SK-N-SH (cell line): Measurements from ENCODE around the gene CCDC80. TPM values are rescaled to one million over a fixed set of nuclear protein-coding genes. Genes with fewer than 3 reads are reported as not detected.
A peak's percentile ranks its signal among the peaks of the same experiment; 100 is the strongest.

Source experiments
- CTCF ChIA-PET: fragments of 300-600, 350-600 bp; formaldehyde crosslinking; extraction: SDS; loops from one replicate; lab custom pipeline; 2021; lab: Yijun Ruan, JAX
- POLR2A ChIA-PET: fragments of 350-600 bp; sonication (Branson Sonifier 250); formaldehyde crosslinking; extraction: SDS; loops from one replicate; lab custom pipeline; 2020; ENCODE audit warnings: antibody characterized with exemption, inconsistent platforms; lab: Yijun Ruan, JAX
- DNase-seq: peaks from one replicate; pipeline ENCODE4 v3.0.0; 2012
- H2AFZ ChIP-seq: fragments of 200-600 bp; sonication (generic); 2 replicates; pipeline ENCODE4 v1.8.1; 2016; ENCODE audit warnings: antibody characterized with exemption, mild to moderate bottlenecking, low read depth
- H3F3A ChIP-seq: fragments of 200-600 bp; sonication (generic); replicated peaks from 2 replicates; pipeline ENCODE3; 2016; ENCODE audit warnings: antibody characterized with exemption, mild to moderate bottlenecking; ENCODE audit not compliant: insufficient read depth
- H3K27ac ChIP-seq, 2 experiments: fragments of 200-500 bp in 1 of 2; fragments of 200-600 bp in 1 of 2; sonication (Bioruptor generic) in 1 of 2; sonication (generic), shearing (Covaris generic) in 1 of 2; 2 replicates each; pipeline versions ENCODE4 v1.5.1 to v1.6.1; 2014 to 2016; ENCODE audit warnings: low read depth in 2 of 2, inconsistent platforms in 1 of 2, low read length in 1 of 2, mild to moderate bottlenecking in 1 of 2, mixed read lengths in 1 of 2
- H3K27me3 ChIP-seq: fragments of 200-600 bp; sonication (generic), shearing (Covaris generic); 2 replicates; pipeline ENCODE4 v1.6.1; 2016; ENCODE audit warnings: mixed run types; ENCODE audit not compliant: insufficient read depth
- H3K36me3 ChIP-seq, 2 experiments: fragments of 200-500 bp in 1 of 2; fragments of 200-600 bp in 1 of 2; sonication (Bioruptor generic) in 1 of 2; sonication (generic) in 1 of 2; replicated peaks in 1 of 2; 2 replicates each; pipeline versions ENCODE3 to v1.5.1; 2014 to 2016; ENCODE audit warnings: low read length in 1 of 2, mild to moderate bottlenecking in 1 of 2; ENCODE audit not compliant: insufficient read depth in 2 of 2, control insufficient read depth in 1 of 2
- H3K4me1 ChIP-seq, 2 experiments: fragments of 200-500 bp in 1 of 2; fragments of 200-600 bp in 1 of 2; sonication (Bioruptor generic) in 1 of 2; sonication (generic), shearing (Covaris generic) in 1 of 2; 2 replicates each; pipeline versions ENCODE4 v1.5.1 to v1.6.1; 2014 to 2016; ENCODE audit warnings: low read depth in 1 of 2, low read length in 1 of 2, mixed run types in 1 of 2; ENCODE audit not compliant: insufficient read depth in 2 of 2, control insufficient read depth in 1 of 2
- H3K4me2 ChIP-seq: fragments of 200-600 bp; sonication (generic), shearing (Covaris generic); 2 replicates; pipeline ENCODE4 v1.6.1; 2017; ENCODE audit warnings: mixed run types
- H3K4me3 ChIP-seq, 2 experiments: fragments of 200-500 bp in 1 of 2; fragments of 200-600 bp in 1 of 2; sonication (Bioruptor generic) in 1 of 2; sonication (generic), shearing (Covaris generic) in 1 of 2; 2 replicates each; pipeline versions ENCODE4 v1.5.1 to v1.8.1; 2014 to 2016; ENCODE audit warnings: low read depth in 2 of 2, inconsistent platforms in 1 of 2, low read length in 1 of 2, mild to moderate bottlenecking in 1 of 2, mixed read lengths in 1 of 2, moderate library complexity in 1 of 2
- H3K79me2 ChIP-seq: fragments of 200-600 bp; sonication (generic); 2 replicates; pipeline ENCODE4 v1.8.1; 2017; ENCODE audit warnings: mild to moderate bottlenecking; ENCODE audit not compliant: insufficient read depth
- H3K9ac ChIP-seq: fragments of 200-600 bp; sonication (generic); 2 replicates; pipeline ENCODE4 v1.6.1; 2017; ENCODE audit warnings: mixed run types
- H3K9me2 ChIP-seq: fragments of 200-600 bp; sonication (generic); 2 replicates; pipeline ENCODE4 v1.6.1; 2017; ENCODE audit warnings: mixed run types
- H3K9me3 ChIP-seq: fragments of 200-600 bp; sonication (generic); 2 replicates; pipeline ENCODE4 v1.6.1; 2017; ENCODE audit warnings: mixed run types, mild to moderate bottlenecking, moderate library complexity
- H4K20me1 ChIP-seq: fragments of 200-600 bp; sonication (generic); 2 replicates; pipeline ENCODE4 v1.6.1; 2017; ENCODE audit warnings: mild to moderate bottlenecking, mixed run types; ENCODE audit not compliant: insufficient read depth
- CHD2 ChIP-seq: fragments of 150-350 bp; IDR thresholded peaks from 2 replicates; pipeline ENCODE4 v1.6.1; 2018; ENCODE audit warnings: low read length; ENCODE audit not compliant: partially characterized antibody
- CTCF ChIP-seq: fragments of 200-600 bp; sonication (generic); IDR thresholded peaks from 2 replicates; pipeline ENCODE4 v1.6.1; 2017; ENCODE audit warnings: antibody characterized with exemption, mild to moderate bottlenecking, moderate library complexity
- FOXM1 ChIP-seq: IDR thresholded peaks from 2 replicates; pipeline ENCODE4 v1.4.0; 2012; ENCODE audit warnings: low read depth, mild to moderate bottlenecking
- MEF2A ChIP-seq: IDR thresholded peaks from 2 replicates; pipeline ENCODE4 v1.4.0; 2012; ENCODE audit warnings: low read depth, borderline replicate concordance
- MXI1 ChIP-seq: IDR thresholded peaks from 2 replicates; pipeline ENCODE4 v1.6.1; 2012; ENCODE audit warnings: mild to moderate bottlenecking, low read depth, low read length, improper control_type of control experiment
- NRF1 ChIP-seq: IDR thresholded peaks from 2 replicates; pipeline ENCODE4 v1.6.1; 2012; ENCODE audit warnings: low read depth, mild to moderate bottlenecking, low read length
- REST ChIP-seq: IDR thresholded peaks from 2 replicates; pipeline ENCODE4 v1.6.1; 2012; ENCODE audit warnings: mild to moderate bottlenecking, low read depth, low read length, moderate library complexity
- RFX5 ChIP-seq: IDR thresholded peaks from 2 replicates; pipeline ENCODE4 v1.6.1; 2012; ENCODE audit warnings: mild to moderate bottlenecking, improper control_type of control experiment, low read length
- TCF12 ChIP-seq: IDR thresholded peaks from 2 replicates; pipeline ENCODE4 v1.4.0; 2012
- YY1 ChIP-seq: IDR thresholded peaks from 2 replicates; pipeline ENCODE4 v1.4.0; 2012; ENCODE audit warnings: low read depth, mild to moderate bottlenecking
- ZBTB33 ChIP-seq: IDR thresholded peaks from 2 replicates; pipeline ENCODE4 v1.4.0; 2012; ENCODE audit warnings: low read depth, borderline replicate concordance
- WGBS: methylation state at CpG from one replicate; pipeline ENCODE4 v1.1.6; 2017; ENCODE audit warnings: low lambda C conversion rate; 5-methylcytosine and 5-hydroxymethylcytosine counted together
- polyA plus RNA-seq, 3 experiments: library from polyadenylated mRNA; depleted of rRNA; stranded (reverse); fragments of >200 nt; gene quantifications; 2 replicates each; pipeline ENCODE4 v1.2.3, GENCODE V29; 2012

Gene CCDC80
- polyA plus RNA-seq, 1 of the 3 experiments (the other 2 are of a cell fraction) = 83.4 TPM

GRCh38 chr3:112651516-112651915 lies 10.6 kb upstream of the CCDC80 start:
- Histone ChIP-seq H3F3A (peaks cover 53% of the 10 kb centered on the region), H3K9ac (no peak overlapping the region), H3K27ac (peak overlapping the region in 1 of 2 experiments; percentile 99; a peak in 2 of 4 replicates), H3K79me2 (no peaks in the 10 kb centered on the region), H3K36me3 (no peaks in the 10 kb centered on the region), H3K27me3 (no peaks in the 10 kb centered on the region), H3K4me2 (no peak overlapping the region), H3K9me3 (no peaks in the 10 kb centered on the region), H2AFZ (no peak overlapping the region; the same call in 1 of the 2 replicates), H4K20me1 (no peaks in the 10 kb centered on the region)
- DNase-seq = no peak
- CTCF ChIA-PET = interaction anchor here (4.9 kb wide), 1 partner anchor 9 kb away, joined by 26 read pairs; no protein-coding TSS in a partner anchor
- 94% methylated on average over 2 of the region's 2 CpGs for WGBS
- POLR2A ChIA-PET = no interaction called here
- TF ChIP-seq RFX5 (no peak), ZBTB33 (no peak), TCF12 (no peak), REST (no peak)
- TF ChIP-seq, all 33 proteins: peak for 0
- H3K4me1 ChIP-seq = peaks cover 0 to 59% of the 10 kb centered on the region in 2 experiments; a peak in 3 of 4 replicates
- H3K9me2 ChIP-seq = no peaks in the 10 kb centered on the region
- no peak overlapping the region for H3K4me3 ChIP-seq

- Histone ChIP-seq H3K9me2 (no peaks in the 10 kb centered on the region), H3K4me3 (no peak overlapping the region), H3F3A (peaks cover 53% of the 10 kb centered on the region), H3K27ac (peak overlapping the region in 1 of 2 experiments; percentile 99; a peak in 3 of 4 replicates), H3K4me2 (no peak overlapping the region), H3K36me3 (no peaks in the 10 kb centered on the region), H2AFZ (no peak overlapping the region; the same call in 1 of the 2 replicates), H3K79me2 (no peaks in the 10 kb centered on the region), H3K4me1 (peaks cover 0 to 61% of the 10 kb centered on the region in 2 experiments; a peak in 3 of 4 replicates), H3K27me3 (no peaks in the 10 kb centered on the region), H3K9ac (no peak overlapping the region), H3K9me3 (no peaks in the 10 kb centered on the region), H4K20me1 (no peaks in the 10 kb centered on the region)
- TF ChIP-seq YY1 = no peak
- no peak for TF ChIP-seq CTCF
- no peak for TF ChIP-seq FOXM1
- TF ChIP-seq MXI1 = no peak
- TF ChIP-seq CHD2 = no peak
- TF ChIP-seq NRF1 = no peak
- TF ChIP-seq MEF2A = no peak
- ChIA-PET CTCF (interaction anchor here (0.9 to 4.9 kb wide), 2 partner anchors 8 to 328 kb away, joined by 3 to 26 read pairs; no protein-coding TSS in a partner anchor), POLR2A (no interaction called here)
- WGBS = 93% methylated on average over 3 of the region's 3 CpGs
- DNase-seq = no peak
Observed at GRCh38 chr3:112651071-112651470, 10.1 kb upstream of the CCDC80 start.
